GM12865 (cell line): ENCODE results near the gene OGFOD3.
"Not testable (repeated sequence)": the region's sequence is repeated elsewhere in the genome, so short reads cannot be mapped to it uniquely, and the experiment has no call there.

ENCODE experiments used
- DNase-seq: peaks from one replicate; pipeline ENCODE4 v3.0.0; 2010; ENCODE audit warnings: low read depth
- H3K4me3 ChIP-seq: 2 replicates; pipeline ENCODE4 v1.5.1; 2011; ENCODE audit warnings: mild to moderate bottlenecking, low read depth, low read length, control low read depth
- TF ChIP-seq, protein P1 (sequence below): IDR thresholded peaks from 2 replicates; pipeline ENCODE4 v1.5.1; 2011; ENCODE audit warnings: low read length, control low read depth, low read depth, inconsistent platforms; ENCODE audit not compliant: insufficient read depth; ENCODE audit errors: missing control alignments

Gene OGFOD3

DNA sequence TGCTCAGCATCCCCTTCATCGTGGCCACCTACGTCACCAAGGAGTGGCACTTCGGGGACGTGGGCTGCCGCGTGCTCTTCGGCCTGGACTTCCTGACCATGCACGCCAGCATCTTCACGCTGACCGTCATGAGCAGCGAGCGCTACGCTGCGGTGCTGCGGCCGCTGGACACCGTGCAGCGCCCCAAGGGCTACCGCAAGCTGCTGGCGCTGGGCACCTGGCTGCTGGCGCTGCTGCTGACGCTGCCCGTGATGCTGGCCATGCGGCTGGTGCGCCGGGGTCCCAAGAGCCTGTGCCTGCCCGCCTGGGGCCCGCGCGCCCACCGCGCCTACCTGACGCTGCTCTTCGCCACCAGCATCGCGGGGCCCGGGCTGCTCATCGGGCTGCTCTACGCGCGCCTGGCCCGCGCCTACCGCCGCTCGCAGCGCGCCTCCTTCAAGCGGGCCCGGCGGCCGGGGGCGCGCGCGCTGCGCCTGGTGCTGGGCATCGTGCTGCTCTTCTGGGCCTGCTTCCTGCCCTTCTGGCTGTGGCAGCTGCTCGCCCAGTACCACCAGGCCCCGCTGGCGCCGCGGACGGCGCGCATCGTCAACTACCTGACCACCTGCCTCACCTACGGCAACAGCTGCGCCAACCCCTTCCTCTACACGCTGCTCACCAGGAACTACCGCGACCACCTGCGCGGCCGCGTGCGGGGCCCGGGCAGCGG lies 43.6 kb downstream of the OGFOD3 start:
- no peak overlapping the region for H3K4me3 ChIP-seq
- DNase-seq = no peak
- TF ChIP-seq, protein P1, sequence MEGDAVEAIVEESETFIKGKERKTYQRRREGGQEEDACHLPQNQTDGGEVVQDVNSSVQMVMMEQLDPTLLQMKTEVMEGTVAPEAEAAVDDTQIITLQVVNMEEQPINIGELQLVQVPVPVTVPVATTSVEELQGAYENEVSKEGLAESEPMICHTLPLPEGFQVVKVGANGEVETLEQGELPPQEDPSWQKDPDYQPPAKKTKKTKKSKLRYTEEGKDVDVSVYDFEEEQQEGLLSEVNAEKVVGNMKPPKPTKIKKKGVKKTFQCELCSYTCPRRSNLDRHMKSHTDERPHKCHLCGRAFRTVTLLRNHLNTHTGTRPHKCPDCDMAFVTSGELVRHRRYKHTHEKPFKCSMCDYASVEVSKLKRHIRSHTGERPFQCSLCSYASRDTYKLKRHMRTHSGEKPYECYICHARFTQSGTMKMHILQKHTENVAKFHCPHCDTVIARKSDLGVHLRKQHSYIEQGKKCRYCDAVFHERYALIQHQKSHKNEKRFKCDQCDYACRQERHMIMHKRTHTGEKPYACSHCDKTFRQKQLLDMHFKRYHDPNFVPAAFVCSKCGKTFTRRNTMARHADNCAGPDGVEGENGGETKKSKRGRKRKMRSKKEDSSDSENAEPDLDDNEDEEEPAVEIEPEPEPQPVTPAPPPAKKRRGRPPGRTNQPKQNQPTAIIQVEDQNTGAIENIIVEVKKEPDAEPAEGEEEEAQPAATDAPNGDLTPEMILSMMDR = no peak

DNA sequence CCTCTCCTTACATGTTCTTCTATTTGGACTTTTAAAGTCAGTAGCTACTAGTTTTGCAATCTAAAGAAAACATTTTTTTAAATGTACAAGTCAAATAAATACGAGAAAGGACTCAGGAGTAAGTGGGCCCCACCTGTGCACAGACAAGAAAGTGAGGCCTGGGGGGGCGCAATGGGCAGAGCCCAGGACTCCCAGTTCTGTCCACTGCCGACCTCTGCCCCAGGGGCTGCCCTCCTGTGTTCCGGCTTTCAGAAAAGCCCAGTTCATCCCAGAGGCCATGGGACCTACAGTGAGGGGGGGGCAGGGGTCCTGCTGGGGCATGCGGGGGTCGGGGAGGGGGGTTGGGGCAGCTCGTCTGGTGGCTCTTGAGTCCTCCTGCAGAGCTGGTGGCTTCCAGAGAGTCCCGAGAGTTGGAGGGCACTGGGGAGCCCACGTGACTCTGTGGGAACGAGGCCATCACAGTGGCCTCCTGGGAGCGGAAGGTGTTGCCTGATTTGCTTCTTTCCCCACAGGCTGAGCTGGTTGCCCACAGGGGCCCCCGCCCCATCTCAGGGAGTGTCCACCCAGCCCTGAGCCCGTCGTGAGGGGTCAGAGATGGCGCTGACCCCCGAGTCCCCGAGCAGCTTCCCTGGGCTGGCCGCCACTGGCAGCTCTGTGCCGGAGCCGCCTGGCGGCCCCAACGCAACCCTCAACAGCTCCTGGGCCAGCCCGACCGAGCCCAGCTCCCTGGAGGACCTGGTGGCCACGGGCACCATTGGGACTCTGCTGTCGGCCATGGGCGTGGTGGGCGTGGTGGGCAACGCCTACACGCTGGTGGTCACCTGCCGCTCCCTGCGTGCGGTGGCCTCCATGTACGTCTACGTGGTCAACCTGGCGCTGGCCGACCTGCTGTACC lies 44.4 kb downstream of the OGFOD3 start:
- no peak overlapping the region for H3K4me3 ChIP-seq
- TF ChIP-seq, protein P1 = no peak

DNA sequence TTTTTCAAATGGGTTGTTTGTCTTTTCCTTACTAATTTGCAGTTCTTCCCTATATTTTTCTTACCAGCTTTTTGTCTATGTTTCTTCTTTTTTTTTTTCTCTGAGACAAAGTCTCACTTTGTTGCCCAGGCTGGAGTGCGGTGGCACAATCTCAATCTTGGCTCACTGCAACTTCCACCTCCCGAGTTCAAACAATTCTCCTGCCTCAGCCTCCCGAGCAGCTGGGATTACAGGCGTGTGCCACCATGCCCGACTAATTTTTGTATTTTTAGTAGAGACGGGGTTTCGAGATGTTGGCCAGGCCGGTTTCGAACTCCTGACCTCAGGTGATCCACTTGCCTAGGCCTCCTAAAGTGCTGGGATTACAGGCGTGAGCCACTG lies 45.3 kb downstream of the OGFOD3 start:
- not testable (repeated sequence) for DNase-seq, H3K4me3 ChIP-seq

More for the DNA sequence above, 44.4 kb downstream of the OGFOD3 start:
- DNase-seq = no peak

DNA sequence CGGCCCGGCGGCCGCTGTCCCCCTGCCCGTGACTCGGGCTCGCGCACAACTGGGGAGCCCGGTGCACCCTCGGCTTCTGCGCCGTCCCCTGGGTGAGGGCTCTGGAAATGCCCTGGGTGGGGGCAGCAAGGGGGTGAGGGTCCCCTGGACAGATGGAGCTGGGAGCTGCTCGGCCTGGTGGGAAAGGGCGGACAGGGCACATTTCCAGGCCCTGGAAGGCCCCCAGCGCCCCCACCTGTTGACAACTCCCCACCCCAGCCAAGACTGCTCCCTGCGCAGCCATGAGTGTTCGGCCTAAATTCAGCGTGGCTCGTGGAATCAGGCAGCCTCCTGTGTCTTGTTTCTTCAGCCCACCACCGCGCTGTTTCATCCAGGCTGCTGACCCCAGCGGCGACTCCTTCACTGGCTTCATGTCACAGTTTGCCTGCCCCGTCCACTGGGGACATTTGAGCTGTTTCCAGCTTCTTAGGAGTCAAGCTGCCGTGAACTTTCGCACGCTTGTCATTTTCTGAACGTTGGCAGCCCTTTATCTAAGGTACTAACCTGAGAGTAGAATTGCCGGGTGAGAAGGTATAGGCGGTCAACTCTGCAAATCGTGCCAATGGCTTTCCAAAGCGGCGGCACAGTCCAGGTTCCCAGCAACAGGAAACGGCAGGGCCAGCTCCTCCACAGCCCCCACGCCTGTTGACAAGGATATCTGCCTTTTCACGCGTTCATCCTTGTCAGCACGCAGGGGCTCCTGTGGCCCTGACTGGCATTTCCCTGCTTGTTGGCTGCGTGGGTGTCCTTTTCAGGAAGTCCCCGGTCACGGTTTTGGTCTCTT lies 45.9 kb downstream of the OGFOD3 start:
- H3K4me3 ChIP-seq = no peak overlapping the region
- TF ChIP-seq, protein P1 = no peak
- no peak for DNase-seq

DNA sequence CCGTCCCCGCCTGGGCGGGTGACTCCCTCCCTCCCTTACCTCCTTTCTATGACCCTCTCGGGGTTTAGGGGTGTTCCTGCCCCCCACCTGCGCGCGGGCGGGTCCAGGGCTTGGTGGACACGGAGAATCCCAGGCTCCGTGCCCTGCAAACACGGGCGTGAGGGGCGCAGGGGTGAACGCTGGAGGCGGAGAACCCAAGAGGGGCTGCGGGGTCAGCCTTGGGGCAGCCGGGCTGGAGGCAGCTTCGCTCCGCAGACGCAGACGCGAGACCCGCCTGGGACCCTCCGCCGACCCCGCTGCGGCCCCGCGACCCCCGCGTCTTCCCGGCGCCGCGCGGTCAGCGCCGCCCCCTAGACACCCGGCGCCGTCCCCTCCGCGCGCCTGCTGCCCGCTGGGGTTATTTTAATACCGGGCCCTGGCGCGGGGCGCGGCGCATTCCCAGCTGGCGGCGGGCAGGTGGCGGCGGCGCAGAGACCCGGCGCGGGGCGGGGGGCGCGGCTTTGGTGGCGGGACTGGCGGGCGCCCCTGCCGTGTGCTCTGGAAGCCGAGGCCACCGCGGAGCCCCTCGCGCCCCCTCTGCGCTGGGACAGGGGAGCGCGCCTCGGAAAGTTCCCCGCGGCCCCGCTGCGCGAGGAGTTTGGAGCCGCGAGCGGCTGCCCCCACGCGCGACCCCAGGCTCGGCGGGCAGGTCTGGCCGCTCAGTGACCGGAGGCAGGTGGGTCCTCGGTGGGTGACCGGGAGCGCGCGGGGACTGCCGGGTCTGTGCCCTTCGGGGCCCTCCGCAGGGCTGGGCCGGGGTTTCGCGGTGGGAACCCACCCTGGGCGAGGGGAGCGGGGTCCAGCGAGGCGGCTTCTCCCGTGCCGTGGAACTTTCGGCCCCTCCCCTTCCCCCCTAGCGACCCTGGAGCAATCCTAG lies 46.8 kb downstream of the OGFOD3 start, which contains the start of gene UTS2R:
Gene UTS2R (plus strand): TSS at position 433 of the 916 bp plus-strand sequence. CDS start 2,560 bp downstream, outside the sequence.
- no peak for DNase-seq
- TF ChIP-seq, protein P1 = no peak
- H3K4me3 ChIP-seq = peak within 1 kb of the TSS; percentile 22

DNA sequence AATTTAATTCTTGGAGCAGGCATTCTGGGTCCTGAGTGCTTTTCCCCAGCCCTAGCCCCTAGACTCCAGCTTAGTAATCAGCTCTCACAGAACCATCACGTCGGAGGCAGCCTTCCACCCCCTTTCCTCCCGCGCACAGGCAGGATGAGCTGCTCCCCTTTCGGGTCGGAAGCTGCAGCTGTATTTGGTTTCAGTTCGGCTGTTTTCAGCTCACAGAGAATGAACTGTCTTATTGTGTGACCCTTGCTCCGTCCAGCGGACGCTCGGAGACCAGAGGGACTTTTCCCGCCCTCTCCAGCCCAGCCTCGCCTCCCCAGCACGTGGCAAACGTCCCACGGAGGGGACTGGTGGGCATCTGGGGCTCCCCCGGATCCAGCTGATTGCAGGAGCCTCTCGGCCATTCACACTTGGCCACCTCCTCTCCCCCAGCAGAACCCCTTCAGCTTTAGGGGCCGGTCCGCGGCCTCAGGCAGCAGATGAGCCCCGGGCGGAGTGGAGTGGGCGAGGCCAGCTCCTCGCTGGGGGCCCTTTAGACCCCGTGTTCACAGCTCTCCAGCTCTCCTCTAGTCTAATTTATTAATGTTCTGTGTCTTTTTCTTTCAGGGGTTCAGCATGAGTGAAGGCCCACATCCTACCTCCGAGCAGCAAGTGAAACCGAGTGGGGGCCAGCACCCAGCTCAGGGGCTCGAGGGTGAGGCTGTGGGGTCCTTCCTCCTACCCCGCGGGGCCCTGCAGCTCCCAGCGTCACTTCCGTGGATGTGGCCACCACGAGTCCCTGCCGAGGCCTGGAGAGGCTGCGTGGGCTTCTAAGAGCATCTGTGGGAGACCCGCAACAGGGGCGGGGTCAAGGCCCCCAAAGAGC lies 47.7 kb downstream of the OGFOD3 start:
- peak overlapping the region; percentile 22 for H3K4me3 ChIP-seq
- TF ChIP-seq, protein P1 = no peak
- peak; percentile 82 for DNase-seq
